Activated B cell treated with CpG ODN at 0.5 μM for 24 hours (primary cell): ENCODE measurements around the gene TOR1B. TPM values are rescaled to one million over a fixed set of nuclear protein-coding genes. Genes with fewer than 3 reads are reported as not detected.

Experiments used
- ATAC-seq: fragments of 200-7000 bp; cut with Tn5 transposase; one replicate; pipeline ENCODE4 v1.10.0; 2021; ENCODE audit warnings: low read depth, mild to moderate bottlenecking, moderate library complexity
- CTCF ChIA-PET: fragments of 350-600 bp; sonication (Branson Sonifier 250); formaldehyde crosslinking; loops from one replicate; lab custom pipeline; 2021; ENCODE audit warnings: antibody characterized with exemption; lab: Charles Lee
- POLR2A ChIA-PET: fragments of 350-600 bp; sonication (Branson Sonifier 250); formaldehyde crosslinking; loops from one replicate; lab custom pipeline; 2021; ENCODE audit warnings: antibody characterized with exemption; lab: Charles Lee
- DNase-seq: peaks from one replicate; pipeline ENCODE4 v3.0.0; 2022
- H3K27ac Mint-ChIP-seq: one replicate; pipeline ENCODE4 v1.8.0; 2020; ENCODE audit warnings: mixed read lengths
- H3K27me3 Mint-ChIP-seq: one replicate; pipeline ENCODE4 v1.8.0; 2021; ENCODE audit warnings: mixed read lengths
- H3K36me3 Mint-ChIP-seq: one replicate; pipeline ENCODE4 v1.8.0; 2021; ENCODE audit warnings: low read depth, mixed read lengths
- H3K4me1 Mint-ChIP-seq: one replicate; pipeline ENCODE4 v1.8.0; 2021; ENCODE audit warnings: mixed read lengths
- H3K4me3 Mint-ChIP-seq: one replicate; pipeline ENCODE4 v1.8.0; 2020; ENCODE audit warnings: mild to moderate bottlenecking, mixed read lengths
- H3K9me3 Mint-ChIP-seq: one replicate; pipeline ENCODE4 v1.8.0; 2020; ENCODE audit warnings: mixed read lengths
- CTCF ChIP-seq: fragments of 200-600 bp; IDR thresholded peaks from one replicate; pipeline ENCODE4 v1.8.0; 2022; ENCODE audit warnings: antibody characterized with exemption, mild to moderate bottlenecking
- intact Hi-C: fragments of 100-400 bp; cut with micrococcal nuclease; formaldehyde crosslinking; loops from one replicate; pipeline ENCODE4 v1.15.1; 2024
- total RNA-seq: library from RNA; stranded (reverse); gene quantifications from 2 replicates; pipeline ENCODE4 v1.2.3, GENCODE V29; 2022

The TOR1B gene
- total RNA-seq, 1 donor from 2014 or later: 15.3 TPM

GRCh38 chr9:129839324-129840023 is 36.5 kb downstream of the TOR1B start:
- TF ChIP-seq CTCF: no peak
- Mint-ChIP-seq H3K4me1 (peaks cover 36% of the 10 kb centered on the region), H3K27ac (no peak overlapping the region), H3K4me3 (no peak overlapping the region), H3K36me3 (peaks cover 8% of the 10 kb centered on the region), H3K9me3 (no peaks in the 10 kb centered on the region), H3K27me3 (no peaks in the 10 kb centered on the region)
- CTCF ChIA-PET: no interaction called here
- intact Hi-C loops: loop anchor here (5.0 kb wide), 1 partner anchor 203 kb away; the partner anchor contains the start of gene FNBP1
- ATAC-seq (no peak), DNase-seq (no peak)
- POLR2A ChIA-PET: interaction anchor here (0.6 kb wide), 1 partner anchor 86 kb away, joined by 8 read pairs; no protein-coding TSS in a partner anchor

GRCh38 chr9:129840034-129840433 is 37.0 kb downstream of the TOR1B start:
- no peaks in the 10 kb centered on the region for H3K9me3 Mint-ChIP-seq
- no peak for DNase-seq
- POLR2A ChIA-PET: no interaction called here
- ATAC-seq: no peak
- no peak overlapping the region for H3K4me3 Mint-ChIP-seq
- no peak for TF ChIP-seq CTCF
- intact Hi-C loops: no loop called here
- H3K27ac Mint-ChIP-seq: no peak overlapping the region
- CTCF ChIA-PET: no interaction called here
- peaks cover 32% of the 10 kb centered on the region for H3K4me1 Mint-ChIP-seq
- no peaks in the 10 kb centered on the region for H3K27me3 Mint-ChIP-seq
- peaks cover 5% of the 10 kb centered on the region for H3K36me3 Mint-ChIP-seq

GRCh38 chr9:129841071-129841470 is 38.1 kb downstream of the TOR1B start:
- intact Hi-C loops: no loop called here
- H3K9me3 Mint-ChIP-seq: no peaks in the 10 kb centered on the region
- no peak overlapping the region for H3K4me3 Mint-ChIP-seq
- peaks cover 33% of the 10 kb centered on the region for H3K4me1 Mint-ChIP-seq
- no peak for DNase-seq
- ChIA-PET CTCF (no interaction called here), POLR2A (no interaction called here)
- TF ChIP-seq CTCF: no peak
- H3K27me3 Mint-ChIP-seq: no peaks in the 10 kb centered on the region
- ATAC-seq: no peak
- H3K27ac Mint-ChIP-seq: no peak overlapping the region
- H3K36me3 Mint-ChIP-seq: peaks cover 2% of the 10 kb centered on the region

GRCh38 chr9:129845373-129845772 is 42.4 kb downstream of the TOR1B start:
- Mint-ChIP-seq H3K27me3 (no peaks in the 10 kb centered on the region), H3K9me3 (no peaks in the 10 kb centered on the region), H3K27ac (peak overlapping the region; percentile 65), H3K36me3 (peaks cover 9% of the 10 kb centered on the region), H3K4me1 (peaks cover 9% of the 10 kb centered on the region), H3K4me3 (no peak overlapping the region)
- ATAC-seq (no peak), DNase-seq (no peak)
- ChIA-PET CTCF (no interaction called here), POLR2A (interaction anchor here (0.6 kb wide), 1 partner anchor 202 kb away, joined by 3 read pairs; no protein-coding TSS in a partner anchor)
- TF ChIP-seq CTCF: no peak
- intact Hi-C loops: no loop called here

- no peak for TF ChIP-seq CTCF
- Mint-ChIP-seq H3K4me3 (no peak overlapping the region), H3K27me3 (no peaks in the 10 kb centered on the region), H3K36me3 (peaks cover 40% of the 10 kb centered on the region), H3K27ac (no peak overlapping the region), H3K9me3 (no peaks in the 10 kb centered on the region), H3K4me1 (peaks cover 6% of the 10 kb centered on the region)
- POLR2A ChIA-PET: no interaction called here
- intact Hi-C loops: no loop called here
- DNase-seq (no peak), ATAC-seq (no peak)
- CTCF ChIA-PET: no interaction called here
Observed at GRCh38 chr9:129848712-129849441, 45.9 kb downstream of the TOR1B start.
